ENCODE data around the gene GLO1. TPM values are rescaled to one million over a fixed set of nuclear protein-coding genes. Genes with fewer than 3 reads are reported as not detected.

Gene GLO1
- total RNA-seq, 4 donors from 2014 or later = 60.6 to 85.4 (median 72.9) TPM

DNA sequence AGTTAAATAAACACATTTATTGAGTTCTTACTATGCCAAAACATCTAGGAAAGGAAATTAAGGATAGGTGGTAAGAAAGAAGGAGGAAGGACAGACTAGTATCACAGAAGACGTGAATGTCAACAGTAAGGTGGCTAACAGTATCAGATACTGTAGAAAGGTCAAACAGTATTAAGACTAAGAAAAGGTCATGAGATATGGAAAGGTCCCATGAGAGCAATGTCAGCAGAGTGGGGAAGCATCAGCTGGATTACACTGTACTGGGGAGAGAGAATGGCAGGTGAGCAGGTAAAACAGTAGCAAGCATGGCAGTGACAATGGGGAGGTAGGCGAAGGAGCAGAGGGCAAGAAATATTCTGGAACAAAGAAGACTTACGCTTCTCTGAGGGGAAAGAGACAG is 18.0 kb downstream of the GLO1 start:
- no peak for ATAC-seq (ENCODE audit: low FRiP score)
- TF ChIP-seq, protein P1, sequence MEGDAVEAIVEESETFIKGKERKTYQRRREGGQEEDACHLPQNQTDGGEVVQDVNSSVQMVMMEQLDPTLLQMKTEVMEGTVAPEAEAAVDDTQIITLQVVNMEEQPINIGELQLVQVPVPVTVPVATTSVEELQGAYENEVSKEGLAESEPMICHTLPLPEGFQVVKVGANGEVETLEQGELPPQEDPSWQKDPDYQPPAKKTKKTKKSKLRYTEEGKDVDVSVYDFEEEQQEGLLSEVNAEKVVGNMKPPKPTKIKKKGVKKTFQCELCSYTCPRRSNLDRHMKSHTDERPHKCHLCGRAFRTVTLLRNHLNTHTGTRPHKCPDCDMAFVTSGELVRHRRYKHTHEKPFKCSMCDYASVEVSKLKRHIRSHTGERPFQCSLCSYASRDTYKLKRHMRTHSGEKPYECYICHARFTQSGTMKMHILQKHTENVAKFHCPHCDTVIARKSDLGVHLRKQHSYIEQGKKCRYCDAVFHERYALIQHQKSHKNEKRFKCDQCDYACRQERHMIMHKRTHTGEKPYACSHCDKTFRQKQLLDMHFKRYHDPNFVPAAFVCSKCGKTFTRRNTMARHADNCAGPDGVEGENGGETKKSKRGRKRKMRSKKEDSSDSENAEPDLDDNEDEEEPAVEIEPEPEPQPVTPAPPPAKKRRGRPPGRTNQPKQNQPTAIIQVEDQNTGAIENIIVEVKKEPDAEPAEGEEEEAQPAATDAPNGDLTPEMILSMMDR (IDR thresholded peaks at IDR 0.05) = no peak
- DNase-seq (ENCODE audit: low spot score) = no peak

DNA sequence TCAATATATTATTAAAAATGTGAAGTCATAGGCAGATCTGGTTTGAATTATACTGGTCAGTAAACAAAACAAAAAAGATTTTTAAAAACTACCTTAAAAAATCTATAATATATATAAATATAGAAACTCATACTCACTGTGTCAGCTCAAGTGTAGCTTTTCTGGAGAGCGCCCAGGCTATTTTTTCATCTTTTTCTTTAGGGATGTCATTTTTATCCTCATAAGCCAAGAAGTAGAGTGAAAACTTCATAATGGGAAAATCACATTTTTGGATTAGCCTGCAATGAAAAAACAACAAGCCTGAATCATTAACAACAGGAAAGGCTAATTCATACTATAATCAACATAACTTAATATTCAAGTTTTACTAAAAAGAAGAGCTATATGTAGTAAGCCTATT is 18.7 kb downstream of the GLO1 start:
- no peak for DNase-seq (ENCODE audit: low spot score)
- TF ChIP-seq, protein P1 (IDR thresholded peaks at IDR 0.05) = no peak
- no peak for ATAC-seq (ENCODE audit: low FRiP score)

DNA sequence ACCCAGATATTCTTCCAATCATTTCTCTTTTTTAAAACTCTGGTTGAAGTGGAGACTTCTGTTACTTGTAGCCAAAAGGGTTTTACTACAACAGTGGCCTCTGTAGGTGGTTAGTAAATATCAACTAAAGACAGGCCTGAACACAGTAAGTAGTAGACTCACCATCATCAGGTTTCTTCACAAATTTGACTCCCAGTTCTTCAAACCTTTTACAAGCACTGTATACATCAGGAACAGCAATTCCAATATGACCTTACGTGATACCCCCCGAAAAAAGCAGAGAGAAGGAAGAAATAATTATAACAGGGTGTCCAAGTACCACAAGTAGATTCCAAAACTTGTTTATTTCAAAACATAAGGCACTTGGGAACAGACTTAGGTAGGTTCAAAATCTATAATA is 21.1 kb downstream of the GLO1 start:
- ATAC-seq (ENCODE audit: low FRiP score) (no peak), DNase-seq (ENCODE audit: low spot score) (no peak)
- TF ChIP-seq, protein P1 (IDR thresholded peaks at IDR 0.05) = no peak

DNA sequence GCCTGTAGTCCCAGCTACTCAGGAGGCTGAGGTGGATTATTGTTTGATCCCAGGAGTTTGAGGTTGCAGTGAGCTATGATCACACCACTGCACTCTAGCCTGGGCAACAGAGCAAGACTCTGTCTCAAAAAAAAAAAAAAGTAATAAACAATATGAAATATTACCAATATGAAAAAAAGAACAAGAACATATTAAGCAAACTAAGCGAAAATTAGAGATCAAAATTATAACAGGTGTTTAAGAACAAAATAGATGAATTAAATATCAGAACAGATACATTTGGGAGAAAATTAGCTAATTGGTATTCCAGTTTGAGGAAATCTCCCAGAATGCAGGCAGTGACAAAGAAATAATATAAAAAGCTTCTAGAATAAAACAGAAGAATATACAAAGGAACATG is 23.3 kb downstream of the GLO1 start:
- TF ChIP-seq, protein P1 (IDR thresholded peaks at IDR 0.05) = no peak
- DNase-seq (ENCODE audit: low spot score) = no peak
- no peak for ATAC-seq (ENCODE audit: low FRiP score)

DNA sequence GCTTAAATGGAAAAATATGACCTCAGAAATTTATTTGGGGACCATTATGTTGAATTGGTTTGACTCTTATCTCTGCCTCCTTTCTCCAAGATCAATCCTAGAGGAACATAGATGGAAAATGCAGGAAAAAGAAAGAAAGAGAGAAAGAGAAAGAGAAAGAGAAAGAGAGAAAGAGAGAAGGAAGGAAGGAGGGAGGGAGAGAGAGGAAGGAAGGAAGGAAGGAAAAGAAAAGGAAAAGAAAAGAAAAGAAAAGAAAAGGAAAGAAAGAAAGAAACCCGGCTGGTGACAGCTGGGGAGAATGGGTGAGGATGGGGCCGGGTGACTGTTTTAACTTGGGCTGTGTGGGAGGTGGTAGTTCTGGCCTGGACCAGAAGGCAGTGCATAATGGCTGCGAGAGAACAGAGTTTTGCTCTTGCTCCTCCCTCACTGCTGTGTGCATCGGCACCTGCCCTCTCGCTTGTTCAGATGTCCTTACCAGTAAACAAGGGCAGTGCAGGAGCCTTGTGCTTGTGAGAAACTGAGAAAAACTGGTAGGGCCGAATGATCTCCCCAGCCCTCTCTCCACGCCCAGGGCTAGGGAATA is 24.7 kb downstream of the GLO1 start:
- ATAC-seq (ENCODE audit: low FRiP score) = no peak
- TF ChIP-seq, protein P1 (IDR thresholded peaks at IDR 0.05) = no peak

DNA sequence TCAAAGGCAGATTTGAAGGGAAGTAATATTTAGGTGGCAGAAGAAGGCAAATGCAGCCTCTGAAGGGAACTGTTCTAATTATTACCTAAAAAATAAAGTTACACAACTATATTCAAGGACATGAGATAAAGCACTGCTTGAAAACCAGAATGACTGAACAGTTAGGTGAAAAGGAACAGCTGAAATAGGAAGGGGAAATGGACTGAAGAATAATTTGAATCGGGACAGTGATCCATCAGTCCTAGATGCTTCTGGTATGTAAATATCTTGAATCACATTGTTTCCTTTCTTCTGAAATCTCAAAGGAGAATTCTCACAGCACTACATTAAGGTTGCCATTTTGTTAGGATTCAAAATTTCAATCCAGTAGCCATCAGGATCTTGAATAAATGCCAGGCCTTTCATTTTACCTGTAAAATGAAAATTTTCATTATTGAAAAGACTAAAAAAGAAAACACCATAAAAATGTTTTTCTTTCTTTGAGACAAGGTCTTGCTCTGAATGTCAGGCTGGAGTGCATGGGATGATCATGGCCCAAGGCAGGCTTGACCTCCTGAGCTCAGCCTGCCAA is 25.9 kb downstream of the GLO1 start:
- TF ChIP-seq, protein P1 (IDR thresholded peaks at IDR 0.05) = no peak
- ATAC-seq (ENCODE audit: low FRiP score) (no peak), DNase-seq (ENCODE audit: low spot score) (no peak)

More for the DNA sequence above, 24.7 kb downstream of the GLO1 start:
- DNase-seq (ENCODE audit: low spot score) = no peak
